Measurements from ENCODE around the gene RNF138.

DNA sequence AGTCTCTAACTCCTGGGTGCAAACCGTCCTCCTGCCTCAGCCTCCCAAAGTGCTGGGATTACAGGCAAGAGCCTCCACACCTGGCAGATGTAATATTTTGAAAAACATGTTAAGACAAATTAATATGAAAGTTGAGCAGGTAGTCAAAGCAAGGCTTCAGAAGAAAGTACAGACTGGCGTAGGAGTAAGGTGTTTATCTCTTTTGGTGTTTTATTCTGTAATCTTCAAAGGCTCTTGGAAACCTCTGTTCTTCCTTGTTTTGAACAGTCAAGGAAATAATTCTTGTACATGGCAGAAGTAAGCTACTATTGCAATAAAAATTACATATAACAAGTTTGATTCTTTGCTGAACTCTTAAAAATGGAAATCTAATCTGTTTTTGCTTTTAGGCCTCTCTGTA lies 5.3 kb downstream of the RNF138 start:
- no peak for TF ChIP-seq CTCF (IDR thresholded peaks at IDR 0.05; ENCODE audit: low read depth, low read length, poor library complexity, severe bottlenecking)
- no peak for TF ChIP-seq EZH2phosphoT487 (IDR thresholded peaks at IDR 0.05; ENCODE audit: borderline replicate concordance, low read length)
